Natural killer cell treated with Interleukin-12 subunit alpha and Interleukin-12 subunit beta and Interleukin-15 and Interleukin-18, amount 100 ng/mL, for 72 hours (primary cell): Measurements from ENCODE around the gene PAGR1. TPM values are rescaled to one million over a fixed set of nuclear protein-coding genes. Genes with fewer than 3 reads are reported as not detected.
"Not testable (repeated sequence)": the region's sequence is repeated elsewhere in the genome, so short reads cannot be mapped to it uniquely, and the experiment has no call there.

Experiments used
- ATAC-seq, 2 donors: fragments of 150-1000 bp; cut with Tn5 transposase in 1 of 2; sonication (Bioruptor Pico), chemical (Tn5 transposase) in 1 of 2; 2 replicates each; pipeline ENCODE4 v1.10.0; 2021
- DNase-seq: peaks from one replicate; pipeline ENCODE4 v3.0.0; 2022; ENCODE audit warnings: low spot score
- H3K27ac Mint-ChIP-seq, 2 donors: 1 replicate in 1 of 2; 2 replicates in 1 of 2; pipeline ENCODE4 v1.8.0; 2022; ENCODE audit warnings: mixed read lengths in 2 of 2, mild to moderate bottlenecking in 1 of 2, moderate library complexity in 1 of 2
- H3K27me3 Mint-ChIP-seq, 2 donors: 1 replicate in 1 of 2; 2 replicates in 1 of 2; pipeline ENCODE4 v1.8.0; 2022; ENCODE audit warnings: mixed read lengths in 2 of 2
- H3K36me3 Mint-ChIP-seq: one replicate; pipeline ENCODE4 v1.8.0; 2022; ENCODE audit warnings: mixed read lengths
- H3K4me1 Mint-ChIP-seq, 2 donors: 1 replicate in 1 of 2; 2 replicates in 1 of 2; pipeline ENCODE4 v1.8.0; 2022; ENCODE audit warnings: low read depth in 2 of 2, mixed read lengths in 2 of 2, mild to moderate bottlenecking in 1 of 2
- H3K4me3 Mint-ChIP-seq: one replicate; pipeline ENCODE4 v1.8.0; 2022; ENCODE audit warnings: mixed read lengths
- H3K9me3 Mint-ChIP-seq: 2 replicates; pipeline ENCODE4 v1.8.0; 2022; ENCODE audit warnings: mixed read lengths
- total RNA-seq, 2 donors: library from RNA; stranded (reverse); gene quantifications; one replicate each; pipeline ENCODE4 v1.2.3, GENCODE V29; 2022

The PAGR1 gene
- total RNA-seq, 2 donors from 2014 or later = 20.5 to 36.1 TPM

- DNase-seq (peak; percentile 94), ATAC-seq (peak; percentile 99)
- H3K36me3 Mint-ChIP-seq = peaks cover 4% of the 10 kb centered on the region
- H3K27ac Mint-ChIP-seq = peak within 1 kb of the TSS; percentile 98 to 100
- peaks cover 0 to 3% of the 10 kb centered on the region in 2 donors for H3K27me3 Mint-ChIP-seq
- H3K4me3 Mint-ChIP-seq = peak within 1 kb of the TSS; percentile 99
- H3K9me3 Mint-ChIP-seq = no peaks in the 10 kb centered on the region
- H3K4me1 Mint-ChIP-seq = peaks cover 21 to 23% of the 10 kb centered on the region in 2 donors
These were observed 47.1 kb downstream of the PAGR1 start, which contains the start of gene CDIPT for GRCh38 chr16:29862884-29863668. Gene CDIPT (minus strand): TSS chr16:29863226. CDS start chr16:29862857, 369 bp downstream.

- peak overlapping the region; percentile 98 to 100 for H3K27ac Mint-ChIP-seq
- no peak for DNase-seq
- H3K4me1 Mint-ChIP-seq = peaks cover 19 to 23% of the 10 kb centered on the region in 2 donors
- H3K4me3 Mint-ChIP-seq = peak overlapping the region; percentile 99
- H3K9me3 Mint-ChIP-seq = no peaks in the 10 kb centered on the region
- ATAC-seq = no peak
- no peaks in the 10 kb centered on the region for H3K36me3 Mint-ChIP-seq
- H3K27me3 Mint-ChIP-seq = peaks cover 0 to 3% of the 10 kb centered on the region in 2 donors
These were observed 47.7 kb downstream of the PAGR1 start for GRCh38 chr16:29863669-29863984.

- no peaks in the 10 kb centered on the region for H3K36me3 Mint-ChIP-seq
- H3K4me1 Mint-ChIP-seq = peaks cover 19 to 23% of the 10 kb centered on the region in 2 donors
- DNase-seq (no peak), ATAC-seq (no peak)
- no peak overlapping the region for H3K4me3 Mint-ChIP-seq
- peaks cover 0 to 3% of the 10 kb centered on the region in 2 donors for H3K27me3 Mint-ChIP-seq
- H3K9me3 Mint-ChIP-seq = no peaks in the 10 kb centered on the region
- no peak overlapping the region for H3K27ac Mint-ChIP-seq
These were observed 48.3 kb downstream of the PAGR1 start for GRCh38 chr16:29864205-29864604.

GRCh38 chr16:29868396-29869009 is 52.6 kb downstream of the PAGR1 start:
- Mint-ChIP-seq H3K27ac (no peak overlapping the region), H3K27me3 (peaks cover 0 to 3% of the 10 kb centered on the region in 2 donors), H3K4me3 (no peak overlapping the region), H3K36me3 (no peaks in the 10 kb centered on the region), H3K4me1 (peaks cover 3 to 6% of the 10 kb centered on the region in 2 donors), H3K9me3 (no peaks in the 10 kb centered on the region)
- ATAC-seq (no peak), DNase-seq (no peak)

GRCh38 chr16:29869067-29869466 is 53.1 kb downstream of the PAGR1 start:
- not testable (repeated sequence) for H3K4me3 Mint-ChIP-seq, H3K27ac Mint-ChIP-seq, ATAC-seq, H3K27me3 Mint-ChIP-seq, DNase-seq, H3K36me3 Mint-ChIP-seq, H3K4me1 Mint-ChIP-seq, H3K9me3 Mint-ChIP-seq

Other genes starting within 250 kb of the PAGR1 start
- gene SPN, start 152.9 kb upstream of the PAGR1 start, total RNA-seq = 100 to 1,000 TPM; 111 to 132 TPM
- 1 to 10 TPM; 3.3 to 5.6 TPM for gene QPRT, start 137.0 kb upstream of the PAGR1 start, total RNA-seq
- 10 to 100 TPM; 15.1 to 17.9 TPM for gene C16orf54, start 70.2 kb upstream of the PAGR1 start, total RNA-seq
- gene ZG16, start 37.9 kb upstream of the PAGR1 start, total RNA-seq = not detected
- 100 to 1,000 TPM in 1 of 2 donors, 10 to 100 TPM in 1; 63.4 to 174 TPM for gene KIF22, start 25.4 kb upstream of the PAGR1 start, total RNA-seq
- gene MAZ, start 9.6 kb upstream of the PAGR1 start, total RNA-seq = 100 to 1,000 TPM; 241 to 424 TPM
- gene PRRT2, start 4.0 kb upstream of the PAGR1 start, total RNA-seq = 1 to 10 TPM in 1 of 2 donors, under 1 TPM in 1; 0.98 to 2.8 TPM
- gene MVP, start 4.3 kb downstream of the PAGR1 start, total RNA-seq = 100 to 1,000 TPM in 1 of 2 donors, 10 to 100 TPM in 1; 86.1 to 180 TPM
- 10 to 100 TPM; 60.1 to 62.9 TPM for gene CDIPT, start 47.1 kb downstream of the PAGR1 start, total RNA-seq
- gene SEZ6L2, start 83.4 kb downstream of the PAGR1 start, total RNA-seq = not detected
- gene ASPHD1, start 84.3 kb downstream of the PAGR1 start, total RNA-seq = 1 to 10 TPM in 1 of 2 donors, not detected in 1; 1.3 TPM
- gene KCTD13, start 110.1 kb downstream of the PAGR1 start, total RNA-seq = 10 to 100 TPM; 53.6 to 92.7 TPM
- gene TMEM219, start 145.9 kb downstream of the PAGR1 start, total RNA-seq = 10 to 100 TPM; 44.3 to 51.6 TPM
- 10 to 100 TPM; 39.6 to 66.8 TPM for gene TAOK2, start 157.7 kb downstream of the PAGR1 start, total RNA-seq
- gene HIRIP3, start 179.5 kb downstream of the PAGR1 start, total RNA-seq = 10 to 100 TPM; 30.0 to 40.8 TPM
- 100 to 1,000 TPM; 101 to 133 TPM for gene INO80E, start 180.1 kb downstream of the PAGR1 start, total RNA-seq
- gene DOC2A, start 194.9 kb downstream of the PAGR1 start, total RNA-seq = not detected
- gene C16orf92, start 207.0 kb downstream of the PAGR1 start, total RNA-seq = not detected
- 1 to 10 TPM; 1.4 to 5.3 TPM for gene TLCD3B, start 215.1 kb downstream of the PAGR1 start, total RNA-seq
- gene ALDOA, start 249.6 kb downstream of the PAGR1 start, total RNA-seq = 1,000 to 10,000 TPM; 1,789 to 1,983 TPM